ENCODE results near the gene ABLIM1.

Gene ABLIM1

DNA sequence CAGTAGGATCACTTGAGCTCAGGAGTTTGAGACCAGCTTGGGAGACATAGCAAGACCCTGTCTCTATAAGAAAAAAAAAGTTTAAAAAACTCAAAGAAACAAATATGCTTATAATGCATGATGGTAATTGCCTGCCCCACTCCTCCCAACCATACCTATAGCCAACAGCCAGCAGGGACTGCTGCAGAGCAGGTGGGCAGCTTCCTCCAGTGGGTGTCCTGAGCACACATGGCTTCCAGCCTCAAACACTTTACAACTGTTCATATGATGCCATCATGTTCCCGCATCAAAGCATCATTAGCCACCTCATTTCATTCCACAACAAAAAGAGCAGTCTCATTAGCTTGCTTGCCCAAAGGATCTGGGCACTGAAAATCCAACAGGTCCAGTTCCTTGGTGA lies 42.0 kb downstream of the ABLIM1 start (continued):
- TF ChIP-seq ZFHX2 (tag by site-specific recombination; conservative IDR thresholded peaks at IDR 0.05) (peak; percentile 61), ZNF140 (tag by site-specific recombination; IDR thresholded peaks at IDR 0.05) (no peak), GFI1B (tag by site-specific recombination; IDR thresholded peaks at IDR 0.05) (no peak), ZNF473 (tag by site-specific recombination; IDR thresholded peaks at IDR 0.05) (no peak), ZNF394 (tag by site-specific recombination; IDR thresholded peaks at IDR 0.05; ENCODE audit: borderline replicate concordance) (no peak), ZNF423 (tag by site-specific recombination; IDR thresholded peaks at IDR 0.05) (no peak), ZNF501 (tag by site-specific recombination; IDR thresholded peaks at IDR 0.05) (no peak), ZNF324 (tag by site-specific recombination; IDR thresholded peaks at IDR 0.05) (no peak)
- TF ChIP-seq, protein P1, sequence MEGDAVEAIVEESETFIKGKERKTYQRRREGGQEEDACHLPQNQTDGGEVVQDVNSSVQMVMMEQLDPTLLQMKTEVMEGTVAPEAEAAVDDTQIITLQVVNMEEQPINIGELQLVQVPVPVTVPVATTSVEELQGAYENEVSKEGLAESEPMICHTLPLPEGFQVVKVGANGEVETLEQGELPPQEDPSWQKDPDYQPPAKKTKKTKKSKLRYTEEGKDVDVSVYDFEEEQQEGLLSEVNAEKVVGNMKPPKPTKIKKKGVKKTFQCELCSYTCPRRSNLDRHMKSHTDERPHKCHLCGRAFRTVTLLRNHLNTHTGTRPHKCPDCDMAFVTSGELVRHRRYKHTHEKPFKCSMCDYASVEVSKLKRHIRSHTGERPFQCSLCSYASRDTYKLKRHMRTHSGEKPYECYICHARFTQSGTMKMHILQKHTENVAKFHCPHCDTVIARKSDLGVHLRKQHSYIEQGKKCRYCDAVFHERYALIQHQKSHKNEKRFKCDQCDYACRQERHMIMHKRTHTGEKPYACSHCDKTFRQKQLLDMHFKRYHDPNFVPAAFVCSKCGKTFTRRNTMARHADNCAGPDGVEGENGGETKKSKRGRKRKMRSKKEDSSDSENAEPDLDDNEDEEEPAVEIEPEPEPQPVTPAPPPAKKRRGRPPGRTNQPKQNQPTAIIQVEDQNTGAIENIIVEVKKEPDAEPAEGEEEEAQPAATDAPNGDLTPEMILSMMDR (tag by site-specific recombination; IDR thresholded peaks at IDR 0.05) = no peak
- TF ChIP-seq, protein P2, sequence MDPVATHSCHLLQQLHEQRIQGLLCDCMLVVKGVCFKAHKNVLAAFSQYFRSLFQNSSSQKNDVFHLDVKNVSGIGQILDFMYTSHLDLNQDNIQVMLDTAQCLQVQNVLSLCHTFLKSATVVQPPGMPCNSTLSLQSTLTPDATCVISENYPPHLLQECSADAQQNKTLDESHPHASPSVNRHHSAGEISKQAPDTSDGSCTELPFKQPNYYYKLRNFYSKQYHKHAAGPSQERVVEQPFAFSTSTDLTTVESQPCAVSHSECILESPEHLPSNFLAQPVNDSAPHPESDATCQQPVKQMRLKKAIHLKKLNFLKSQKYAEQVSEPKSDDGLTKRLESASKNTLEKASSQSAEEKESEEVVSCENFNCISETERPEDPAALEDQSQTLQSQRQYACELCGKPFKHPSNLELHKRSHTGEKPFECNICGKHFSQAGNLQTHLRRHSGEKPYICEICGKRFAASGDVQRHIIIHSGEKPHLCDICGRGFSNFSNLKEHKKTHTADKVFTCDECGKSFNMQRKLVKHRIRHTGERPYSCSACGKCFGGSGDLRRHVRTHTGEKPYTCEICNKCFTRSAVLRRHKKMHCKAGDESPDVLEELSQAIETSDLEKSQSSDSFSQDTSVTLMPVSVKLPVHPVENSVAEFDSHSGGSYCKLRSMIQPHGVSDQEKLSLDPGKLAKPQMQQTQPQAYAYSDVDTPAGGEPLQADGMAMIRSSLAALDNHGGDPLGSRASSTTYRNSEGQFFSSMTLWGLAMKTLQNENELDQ (tag by site-specific recombination; IDR thresholded peaks at IDR 0.05; ENCODE audit: low read depth) = no peak
- TF ChIP-seq, protein P3, sequence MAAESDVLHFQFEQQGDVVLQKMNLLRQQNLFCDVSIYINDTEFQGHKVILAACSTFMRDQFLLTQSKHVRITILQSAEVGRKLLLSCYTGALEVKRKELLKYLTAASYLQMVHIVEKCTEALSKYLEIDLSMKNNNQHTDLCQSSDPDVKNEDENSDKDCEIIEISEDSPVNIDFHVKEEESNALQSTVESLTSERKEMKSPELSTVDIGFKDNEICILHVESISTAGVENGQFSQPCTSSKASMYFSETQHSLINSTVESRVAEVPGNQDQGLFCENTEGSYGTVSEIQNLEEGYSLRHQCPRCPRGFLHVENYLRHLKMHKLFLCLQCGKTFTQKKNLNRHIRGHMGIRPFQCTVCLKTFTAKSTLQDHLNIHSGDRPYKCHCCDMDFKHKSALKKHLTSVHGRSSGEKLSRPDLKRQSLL (tag by site-specific recombination; IDR thresholded peaks at IDR 0.05) = no peak
- TF ChIP-seq, protein P4, sequence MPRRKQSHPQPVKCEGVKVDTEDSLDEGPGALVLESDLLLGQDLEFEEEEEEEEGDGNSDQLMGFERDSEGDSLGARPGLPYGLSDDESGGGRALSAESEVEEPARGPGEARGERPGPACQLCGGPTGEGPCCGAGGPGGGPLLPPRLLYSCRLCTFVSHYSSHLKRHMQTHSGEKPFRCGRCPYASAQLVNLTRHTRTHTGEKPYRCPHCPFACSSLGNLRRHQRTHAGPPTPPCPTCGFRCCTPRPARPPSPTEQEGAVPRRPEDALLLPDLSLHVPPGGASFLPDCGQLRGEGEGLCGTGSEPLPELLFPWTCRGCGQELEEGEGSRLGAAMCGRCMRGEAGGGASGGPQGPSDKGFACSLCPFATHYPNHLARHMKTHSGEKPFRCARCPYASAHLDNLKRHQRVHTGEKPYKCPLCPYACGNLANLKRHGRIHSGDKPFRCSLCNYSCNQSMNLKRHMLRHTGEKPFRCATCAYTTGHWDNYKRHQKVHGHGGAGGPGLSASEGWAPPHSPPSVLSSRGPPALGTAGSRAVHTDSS (tag by site-specific recombination; IDR thresholded peaks at IDR 0.05) = no peak

DNA sequence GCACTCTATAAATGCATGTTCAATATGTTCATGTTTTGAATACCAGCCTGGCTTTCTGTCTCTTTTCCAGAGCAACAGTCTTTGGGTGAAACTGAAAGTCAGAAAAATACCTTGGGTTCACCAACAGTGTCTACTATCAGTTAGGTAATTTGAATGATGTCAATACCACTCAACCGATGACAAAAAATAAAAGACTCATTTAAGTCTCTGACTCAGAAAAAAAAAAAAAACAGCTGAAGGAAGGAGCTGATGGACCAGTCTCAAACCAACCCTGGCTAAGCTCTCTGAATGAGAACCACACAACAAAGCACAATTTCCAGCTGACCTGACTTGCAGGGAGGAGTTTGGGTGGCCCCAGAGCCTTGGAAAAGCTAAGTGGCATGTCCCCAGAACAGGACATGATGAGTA lies 42.5 kb downstream of the ABLIM1 start:
- H3K27ac ChIP-seq (ENCODE audit: extremely low read depth, low read depth, low read length) = no peak overlapping the region
- no peaks in the 10 kb centered on the region for H3K9me3 ChIP-seq (ENCODE audit: control insufficient read depth, insufficient read depth, low read depth, low read length)
- H3K4me1 ChIP-seq (ENCODE audit: control insufficient read depth, insufficient read depth, low read length) = peaks cover 6% of the 10 kb centered on the region
- ChIA-PET POLR2A (interaction anchor here (0.6 to 1.7 kb wide), 2 partner anchors 18 to 32 kb away, joined by 3 read pairs; no protein-coding TSS in a partner anchor), CTCF (interaction anchor here (0.6 to 0.9 kb wide), 2 partner anchors 41 to 79 kb away, joined by 3 read pairs; no protein-coding TSS in a partner anchor)
- H3K4me3 ChIP-seq (ENCODE audit: low read depth, low read length) = no peak overlapping the region
- TF ChIP-seq GLIS2 (tag by site-specific recombination; IDR thresholded peaks at IDR 0.05) (no peak), ZNF184 (tag by site-specific recombination; IDR thresholded peaks at IDR 0.05) (0 out of 2 replicates have a peak, but pooled peaks have one; percentile 18), ZNF707 (tag by site-specific recombination; IDR thresholded peaks at IDR 0.05) (no peak), TCF7L2 (IDR thresholded peaks at IDR 0.05; ENCODE audit: borderline replicate concordance, low read depth, low read length) (no peak), ZNF629 (tag by site-specific recombination; IDR thresholded peaks at IDR 0.05) (peak; percentile 73)
- no peaks in the 10 kb centered on the region for H3K36me3 ChIP-seq (ENCODE audit: control insufficient read depth in 2 of 2, insufficient read depth in 1 of 2, low read length in 2 of 2)
